D721Med (cell line): ENCODE data around the gene COL26A1.
A peak's percentile ranks its signal among the peaks of the same experiment; 100 is the strongest.

Experiments used
- DNase-seq: peaks from one replicate; pipeline ENCODE4 v3.0.0; 2011; ENCODE audit warnings: low spot score; ENCODE audit not compliant: insufficient read length
- FAIRE-seq: peaks from 2 replicates; lab custom pipeline; 2011; peaks lifted over from hg19 to GRCh38; lab: Jason Lieb, UNC
- CTCF ChIP-seq: IDR thresholded peaks from 2 replicates; pipeline ENCODE4 v1.5.1; 2012; ENCODE audit warnings: mild to moderate bottlenecking, control low read depth; ENCODE audit not compliant: insufficient read depth; ENCODE audit errors: missing control alignments

The COL26A1 gene

GRCh38 chr7:101382937-101383336, 20.3 kb downstream of the COL26A1 start:
- TF ChIP-seq CTCF: no peak
- FAIRE-seq (no peak), DNase-seq (no peak)

GRCh38 chr7:101386177-101386557, 23.5 kb downstream of the COL26A1 start:
- FAIRE-seq: no peak
- DNase-seq: no peak
- TF ChIP-seq CTCF: no peak

- FAIRE-seq (no peak), DNase-seq (peak; percentile 85)
- TF ChIP-seq CTCF: no peak
Observed at GRCh38 chr7:101386558-101387231, 24.0 kb downstream of the COL26A1 start.

- FAIRE-seq (no peak), DNase-seq (no peak)
- no peak for TF ChIP-seq CTCF
Observed at GRCh38 chr7:101390901-101391301, 28.2 kb downstream of the COL26A1 start.

- FAIRE-seq (no peak), DNase-seq (no peak)
- no peak for TF ChIP-seq CTCF
Observed at GRCh38 chr7:101391991-101392390, 29.3 kb downstream of the COL26A1 start.

- DNase-seq (no peak), FAIRE-seq (no peak)
- TF ChIP-seq CTCF: no peak
Observed at GRCh38 chr7:101393865-101394264, 31.2 kb downstream of the COL26A1 start.

GRCh38 chr7:101395376-101395775, 32.7 kb downstream of the COL26A1 start:
- no peak for FAIRE-seq

More at GRCh38 chr7:101395376-101395775, 32.7 kb downstream of the COL26A1 start:
- TF ChIP-seq CTCF: no peak
- no peak for DNase-seq
